Measurements from ENCODE around the gene DNM3.

- TF ChIP-seq CTCF (IDR thresholded peaks at IDR 0.05; ENCODE audit: control extremely low read depth in 1 of 3, insufficient read depth in 1 of 3, low read depth in 1 of 3, low read length in 3 of 3) = no peak
- TF ChIP-seq CHD2 (IDR thresholded peaks at IDR 0.05; ENCODE audit: low read length) = no peak
- TF ChIP-seq YY1 (IDR thresholded peaks at IDR 0.05; ENCODE audit: low read depth, low read length) = no peak
- TF ChIP-seq CHD1 (IDR thresholded peaks at IDR 0.05; ENCODE audit: low read depth, low read length) = no peak
- TF ChIP-seq, protein P1, sequence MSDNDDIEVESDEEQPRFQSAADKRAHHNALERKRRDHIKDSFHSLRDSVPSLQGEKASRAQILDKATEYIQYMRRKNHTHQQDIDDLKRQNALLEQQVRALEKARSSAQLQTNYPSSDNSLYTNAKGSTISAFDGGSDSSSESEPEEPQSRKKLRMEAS (IDR thresholded peaks at IDR 0.05) = no peak
- TF ChIP-seq GABPA (IDR thresholded peaks at IDR 0.05; ENCODE audit: borderline replicate concordance, insufficient read depth, low read length) = no peak
- no peak for TF ChIP-seq POLR2A (IDR thresholded peaks at IDR 0.05; ENCODE audit: control extremely low read depth in 1 of 2, low read depth in 2 of 2, low read length in 2 of 2)
- TF ChIP-seq, protein P2, sequence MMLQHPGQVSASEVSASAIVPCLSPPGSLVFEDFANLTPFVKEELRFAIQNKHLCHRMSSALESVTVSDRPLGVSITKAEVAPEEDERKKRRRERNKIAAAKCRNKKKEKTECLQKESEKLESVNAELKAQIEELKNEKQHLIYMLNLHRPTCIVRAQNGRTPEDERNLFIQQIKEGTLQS (IDR thresholded peaks at IDR 0.05; ENCODE audit: insufficient read depth, low read depth, low read length) = no peak
- TF ChIP-seq CREB1 (IDR thresholded peaks at IDR 0.05) = no peak
- TF ChIP-seq TAF7 (optimal IDR thresholded peaks at IDR 0.05; ENCODE audit: borderline replicate concordance, low read depth, low read length) = no peak
These were observed 122.5 kb downstream of the DNM3 start for GRCh38 chr1:171963762-171964161.

Data from H1 (cell line).